ENCODE data around the gene ZNF816. TPM values are rescaled to one million over a fixed set of nuclear protein-coding genes. Genes with fewer than 3 reads are reported as not detected.
"Not testable (repeated sequence)": the region's sequence is repeated elsewhere in the genome, so short reads cannot be mapped to it uniquely, and the experiment has no call there.

ZNF816 gene
- total RNA-seq, 2 donors from 2014 or later: 6.5 to 13.7 TPM

DNA sequence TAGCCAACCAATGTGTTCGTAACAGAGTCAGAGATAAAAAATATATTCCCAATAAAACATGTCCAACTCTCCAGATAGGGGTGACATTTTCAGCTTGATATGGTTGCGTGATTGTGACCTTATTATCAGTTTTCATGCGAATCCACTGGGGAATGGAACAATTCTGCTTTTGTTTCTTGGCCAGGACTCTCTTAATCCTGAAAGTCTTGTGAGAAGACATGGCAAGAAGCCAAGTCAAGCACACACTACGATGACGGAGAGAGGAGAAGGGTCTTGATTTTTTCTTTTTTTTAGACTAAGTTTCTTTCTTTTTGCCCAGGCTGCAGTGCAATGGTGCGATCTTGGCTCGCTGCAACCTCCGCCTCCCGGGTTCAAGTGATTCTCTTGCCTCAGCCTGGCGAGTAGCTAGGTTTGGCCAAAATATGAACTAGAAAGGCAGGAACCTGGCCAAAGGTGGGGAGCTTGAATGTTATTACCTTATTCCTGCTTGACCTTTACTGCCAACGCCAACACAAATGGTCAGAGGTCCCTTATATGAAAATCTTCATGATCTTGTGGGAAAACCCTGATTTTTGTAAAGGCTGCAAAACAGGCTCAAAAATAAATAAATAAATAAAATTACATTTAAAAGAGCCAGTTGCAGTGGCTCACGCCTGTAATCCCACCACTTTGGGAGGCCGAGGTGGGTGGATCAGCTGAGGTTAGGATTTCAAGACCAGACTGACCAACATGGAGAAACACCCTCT, 14.5 kb downstream of the ZNF816 start:
- H3K4me3 ChIP-seq: no peak overlapping the region
- DNase-seq (ENCODE audit: low spot score) (no peak), ATAC-seq (ENCODE audit: insufficient number of reproducible peaks, low FRiP score, low read depth) (no peak)
- H3K9me3 ChIP-seq: peaks cover 73% of the 10 kb centered on the region
- H3K27ac ChIP-seq: no peak overlapping the region
- H3K36me3 ChIP-seq: peaks cover 28% of the 10 kb centered on the region
- H3K4me1 ChIP-seq (ENCODE audit: control insufficient read depth in 1 of 2, low read depth in 2 of 2): peaks cover 0 to 4% of the 10 kb centered on the region in 2 donors
- no peak for TF ChIP-seq CTCF (IDR thresholded peaks at IDR 0.05)
- H3K27me3 ChIP-seq (replicated peaks; ENCODE audit: insufficient read depth): no peaks in the 10 kb centered on the region

DNA sequence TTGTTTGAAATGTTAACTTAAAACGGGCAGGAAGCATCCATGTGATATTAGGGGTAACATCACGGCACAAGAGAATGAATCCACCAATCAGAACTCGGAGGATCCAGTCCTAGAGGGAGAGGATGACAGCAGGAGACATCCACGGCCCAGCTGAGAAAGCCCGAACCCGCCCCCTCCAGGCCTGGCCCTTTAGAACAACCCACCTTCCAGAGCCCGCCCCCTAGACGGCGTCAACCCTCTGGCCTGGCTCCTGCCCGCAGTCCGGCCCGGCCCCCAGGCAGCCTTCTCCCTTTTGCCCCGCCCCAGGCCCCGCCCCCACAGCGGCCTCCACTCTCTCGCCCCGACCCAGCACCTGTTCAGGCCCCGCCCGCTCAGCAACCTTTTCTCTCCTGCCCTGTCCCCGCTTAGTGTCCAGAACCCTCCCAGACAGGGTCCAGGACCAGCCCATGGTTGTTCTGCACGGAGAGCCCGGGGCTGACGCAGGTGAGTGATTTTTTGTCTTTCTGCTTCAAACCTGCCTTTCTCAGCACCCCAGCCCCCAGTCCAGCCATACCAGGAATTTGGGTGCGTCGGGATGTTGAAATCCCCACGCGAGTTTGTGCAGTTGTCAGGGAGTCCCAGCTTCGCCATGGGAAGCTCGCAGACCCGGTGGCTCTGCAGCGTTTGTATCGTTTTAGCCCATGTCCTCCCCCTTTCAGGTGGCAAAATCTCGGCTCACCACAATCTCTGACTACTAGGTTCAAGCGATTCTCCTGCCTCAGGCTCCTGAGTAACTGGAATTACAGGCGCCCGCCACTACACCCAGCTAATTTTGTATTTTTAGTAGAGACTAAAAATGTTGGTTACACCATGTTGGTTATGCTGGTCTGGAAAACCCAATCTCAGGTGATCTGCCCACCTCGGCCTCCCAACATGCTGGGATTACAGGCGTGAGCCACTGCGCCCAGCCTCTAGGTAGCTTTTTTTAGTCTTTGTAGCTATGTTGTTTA, 16.1 kb downstream of the ZNF816 start:
- H3K4me1 ChIP-seq (ENCODE audit: control insufficient read depth in 1 of 2, low read depth in 2 of 2): peaks cover 0 to 8% of the 10 kb centered on the region in 2 donors
- no peak for ATAC-seq (ENCODE audit: insufficient number of reproducible peaks, low FRiP score, low read depth)
- no peaks in the 10 kb centered on the region for H3K27me3 ChIP-seq (replicated peaks; ENCODE audit: insufficient read depth)
- TF ChIP-seq CTCF (IDR thresholded peaks at IDR 0.05): no peak
- no peak overlapping the region for H3K27ac ChIP-seq
- no peak overlapping the region for H3K4me3 ChIP-seq
- no peak for DNase-seq (ENCODE audit: low spot score)
- peaks cover 13% of the 10 kb centered on the region for H3K36me3 ChIP-seq
- H3K9me3 ChIP-seq: peaks cover 57% of the 10 kb centered on the region

DNA sequence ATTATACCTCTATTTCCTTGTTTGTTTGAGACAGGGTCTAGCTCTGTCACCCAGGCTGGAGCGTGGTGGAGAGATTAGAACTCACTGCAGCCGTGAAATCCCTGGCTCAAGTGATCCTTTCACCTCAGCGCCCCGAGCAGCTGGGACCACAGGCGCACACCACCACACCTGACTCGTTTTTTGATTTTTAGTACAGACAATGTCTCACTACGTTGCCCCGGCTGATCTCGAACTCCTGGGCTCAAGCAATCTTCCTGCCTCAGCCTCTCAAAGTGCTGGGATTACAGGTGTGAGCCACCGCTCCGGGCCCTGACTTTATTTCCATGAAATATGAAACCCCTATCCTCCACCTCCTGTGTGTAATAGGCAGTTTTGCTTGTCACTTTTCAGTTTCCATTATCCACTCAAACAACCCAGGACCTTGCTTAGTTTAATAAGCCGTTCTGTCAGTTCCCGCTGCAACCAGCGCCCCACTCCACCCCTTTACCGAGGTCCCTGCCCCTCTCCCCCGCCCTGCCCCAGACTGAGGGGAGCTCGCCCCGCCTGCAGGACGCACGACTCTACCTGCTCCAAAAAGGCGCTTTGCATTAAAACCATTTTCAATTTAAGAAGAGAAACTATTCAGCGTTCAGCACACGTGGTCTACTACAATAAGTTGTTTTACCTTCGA, 16.9 kb downstream of the ZNF816 start:
- peaks cover 3 to 11% of the 10 kb centered on the region in 2 donors for H3K4me1 ChIP-seq (ENCODE audit: control insufficient read depth in 1 of 2, low read depth in 2 of 2)
- no peak for DNase-seq (ENCODE audit: low spot score)
- H3K36me3 ChIP-seq: peaks cover 5% of the 10 kb centered on the region
- H3K27me3 ChIP-seq (replicated peaks; ENCODE audit: insufficient read depth): no peaks in the 10 kb centered on the region
- no peak for TF ChIP-seq CTCF (IDR thresholded peaks at IDR 0.05)
- H3K27ac ChIP-seq: no peak overlapping the region
- peaks cover 49% of the 10 kb centered on the region for H3K9me3 ChIP-seq
- ATAC-seq (ENCODE audit: insufficient number of reproducible peaks, low FRiP score, low read depth): no peak
- no peak overlapping the region for H3K4me3 ChIP-seq

DNA sequence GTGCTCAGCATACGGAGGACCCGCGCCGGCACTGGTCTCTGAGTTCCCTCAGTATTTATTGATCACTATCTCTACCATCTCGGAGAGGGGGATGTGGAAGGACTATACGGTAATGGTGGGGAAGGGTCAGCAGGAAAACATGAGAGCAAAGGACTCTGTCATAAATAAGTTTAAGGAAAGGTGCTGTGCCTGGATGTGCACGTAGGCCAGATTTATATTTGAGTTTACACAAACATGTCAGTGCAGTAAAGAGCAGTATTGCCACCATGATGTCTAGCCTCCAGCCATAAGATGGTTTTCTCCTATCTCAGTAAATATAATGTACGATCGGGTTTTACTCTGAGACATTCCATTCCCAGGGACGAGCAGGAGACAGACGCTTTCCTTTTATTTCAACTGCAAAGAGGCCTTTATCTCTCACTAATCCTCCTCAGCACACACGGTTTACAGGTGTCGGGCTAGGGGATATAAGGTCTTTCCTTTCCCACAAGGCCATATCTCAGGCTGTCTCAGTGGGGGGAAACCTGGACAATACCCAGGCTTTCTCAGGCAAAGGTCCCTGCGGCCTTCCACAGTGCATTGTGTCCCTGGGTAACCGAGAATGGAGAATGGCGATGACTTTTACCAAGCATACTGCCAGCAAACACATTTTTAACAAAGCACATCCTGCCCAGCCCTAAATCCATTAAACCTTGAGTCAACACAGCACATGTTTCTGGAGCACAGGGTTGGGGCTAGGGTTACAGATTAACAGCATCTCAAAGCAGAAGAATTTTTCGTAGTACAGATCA, 17.8 kb downstream of the ZNF816 start:
- DNase-seq (ENCODE audit: low spot score); H3K36me3 ChIP-seq; H3K4me3 ChIP-seq; H3K27ac ChIP-seq; ATAC-seq (ENCODE audit: insufficient number of reproducible peaks, low FRiP score, low read depth); H3K27me3 ChIP-seq (replicated peaks; ENCODE audit: insufficient read depth): not testable (repeated sequence)
- Histone ChIP-seq H3K4me1 (ENCODE audit: control insufficient read depth in 1 of 2, low read depth in 2 of 2) (peaks cover 3 to 11% of the 10 kb centered on the region in 2 donors), H3K9me3 (peaks cover 40% of the 10 kb centered on the region)

Data from thoracic aorta (tissue), 2 donors.